Hepatocyte (in vitro differentiated cells): ENCODE results near the gene PRDM15.

ENCODE experiments used
- EZH2 ChIP-seq: fragments of 200-600 bp; sonication (generic); IDR thresholded peaks from 2 replicates; pipeline ENCODE4 v1.6.1; 2016; ENCODE audit warnings: antibody characterized with exemption, mild to moderate bottlenecking, borderline replicate concordance
- EZH2phosphoT487 ChIP-seq: fragments of 200-600 bp; sonication (generic); IDR thresholded peaks from one replicate; pipeline ENCODE4 v1.6.1; 2018; ENCODE audit warnings: antibody characterized with exemption, mild to moderate bottlenecking, low read depth, moderate library complexity; ENCODE audit not compliant: unreplicated experiment, severe bottlenecking
- TF ChIP-seq, protein P1 (sequence below): fragments of 200-600 bp; sonication (generic); IDR thresholded peaks from 2 replicates; pipeline ENCODE4 v1.5.1; 2016; ENCODE audit warnings: antibody characterized with exemption, mild to moderate bottlenecking; ENCODE audit not compliant: poor library complexity

DNA sequence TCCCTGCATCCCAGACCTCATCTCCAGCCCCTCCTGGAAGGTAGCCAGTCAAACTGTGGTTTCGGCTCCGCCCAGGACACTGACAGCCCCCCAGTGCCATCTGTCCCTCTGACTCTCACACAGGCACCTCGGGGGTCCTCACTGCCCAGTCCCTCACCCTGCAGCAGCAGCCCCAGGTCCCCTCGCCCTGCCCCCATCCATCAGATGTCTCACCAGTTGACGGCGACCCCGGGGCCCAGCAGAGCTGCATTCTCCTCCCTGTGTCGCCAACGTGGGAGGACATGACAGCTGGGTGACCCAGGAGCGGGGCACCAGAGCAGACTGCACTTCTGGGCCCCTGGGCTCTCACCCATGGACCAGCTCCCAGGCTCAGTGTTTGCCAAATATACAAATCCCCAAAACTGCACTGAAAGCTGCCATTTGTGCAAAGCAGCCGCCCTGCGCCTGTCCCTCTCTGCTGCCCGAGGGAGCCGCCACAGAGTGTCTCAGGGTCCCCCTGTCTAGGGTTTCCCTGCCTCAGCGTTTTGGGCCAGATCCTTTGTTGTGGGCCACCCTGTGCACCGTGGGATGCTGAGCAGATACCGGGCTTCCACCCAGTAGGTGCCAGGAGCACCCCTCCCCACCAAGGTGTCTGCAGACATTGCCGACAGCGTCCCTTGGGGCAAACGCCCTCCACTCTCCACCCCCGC is 48.2 kb downstream of the PRDM15 start:
- TF ChIP-seq EZH2 (no peak), EZH2phosphoT487 (no peak)
- TF ChIP-seq, protein P1, sequence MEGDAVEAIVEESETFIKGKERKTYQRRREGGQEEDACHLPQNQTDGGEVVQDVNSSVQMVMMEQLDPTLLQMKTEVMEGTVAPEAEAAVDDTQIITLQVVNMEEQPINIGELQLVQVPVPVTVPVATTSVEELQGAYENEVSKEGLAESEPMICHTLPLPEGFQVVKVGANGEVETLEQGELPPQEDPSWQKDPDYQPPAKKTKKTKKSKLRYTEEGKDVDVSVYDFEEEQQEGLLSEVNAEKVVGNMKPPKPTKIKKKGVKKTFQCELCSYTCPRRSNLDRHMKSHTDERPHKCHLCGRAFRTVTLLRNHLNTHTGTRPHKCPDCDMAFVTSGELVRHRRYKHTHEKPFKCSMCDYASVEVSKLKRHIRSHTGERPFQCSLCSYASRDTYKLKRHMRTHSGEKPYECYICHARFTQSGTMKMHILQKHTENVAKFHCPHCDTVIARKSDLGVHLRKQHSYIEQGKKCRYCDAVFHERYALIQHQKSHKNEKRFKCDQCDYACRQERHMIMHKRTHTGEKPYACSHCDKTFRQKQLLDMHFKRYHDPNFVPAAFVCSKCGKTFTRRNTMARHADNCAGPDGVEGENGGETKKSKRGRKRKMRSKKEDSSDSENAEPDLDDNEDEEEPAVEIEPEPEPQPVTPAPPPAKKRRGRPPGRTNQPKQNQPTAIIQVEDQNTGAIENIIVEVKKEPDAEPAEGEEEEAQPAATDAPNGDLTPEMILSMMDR, result no peak
